MCF 10A (cell line): ENCODE measurements around the gene MRPL37. TPM values are rescaled to one million over a fixed set of nuclear protein-coding genes. Genes with fewer than 3 reads are reported as not detected.

Experiments
- BruUV-seq: library from RNA; stranded (reverse); fragments of 400-500 nt; replicated peaks from 2 replicates; lab custom pipeline; 2021; lab: Mats Ljungman, UMichigan
- CTCF ChIA-PET: fragments of 300-600 bp; sonication (Branson Sonifier 250); formaldehyde crosslinking; extraction: SDS; loops from one replicate; lab custom pipeline; 2021; ENCODE audit warnings: antibody characterized with exemption, inconsistent platforms; lab: Yijun Ruan, JAX
- POLR2A ChIA-PET: fragments of 300-600, 350-650 bp; sonication (Branson Sonifier 250); formaldehyde crosslinking; extraction: SDS; loops from one replicate; lab custom pipeline; 2020; ENCODE audit warnings: antibody characterized with exemption, inconsistent platforms; lab: Yijun Ruan, JAX
- DNase-seq: peaks from one replicate; pipeline ENCODE4 v3.0.0-alpha.2; 2018; ENCODE audit not compliant: unreplicated experiment
- H3K27ac Mint-ChIP-seq: one replicate; pipeline ENCODE4 v1.8.0; 2022; ENCODE audit warnings: mild to moderate bottlenecking, low read depth, mixed read lengths; ENCODE audit not compliant: unreplicated experiment
- H3K27me3 Mint-ChIP-seq: one replicate; pipeline ENCODE4 v1.8.0; 2022; ENCODE audit warnings: mixed read lengths; ENCODE audit not compliant: insufficient read depth, unreplicated experiment
- H3K36me3 Mint-ChIP-seq: one replicate; pipeline ENCODE4 v1.8.0; 2022; ENCODE audit warnings: mild to moderate bottlenecking, moderate library complexity, mixed read lengths; ENCODE audit not compliant: insufficient read depth, unreplicated experiment
- H3K4me1 Mint-ChIP-seq: one replicate; pipeline ENCODE4 v1.8.0; 2022; ENCODE audit warnings: mixed read lengths; ENCODE audit not compliant: insufficient read depth, unreplicated experiment
- H3K4me3 Mint-ChIP-seq: one replicate; pipeline ENCODE4 v1.8.0; 2022; ENCODE audit warnings: mild to moderate bottlenecking, moderate library complexity, mixed read lengths; ENCODE audit not compliant: unreplicated experiment
- H3K9me3 Mint-ChIP-seq: one replicate; pipeline ENCODE4 v1.8.0; 2022; ENCODE audit warnings: mixed read lengths; ENCODE audit not compliant: unreplicated experiment
- intact Hi-C: fragments of 100-400 bp; cut with micrococcal nuclease; formaldehyde crosslinking; loops from 2 replicates; pipeline ENCODE4 v1.14.1; 2022
- total RNA-seq: library from RNA; stranded (reverse); gene quantifications from 2 replicates; pipeline ENCODE4 v1.2.3, GENCODE V29; 2022
- TF ChIP-seq, protein P1 (sequence below): fragments of 200-600 bp; IDR thresholded peaks from one replicate; pipeline ENCODE4 v1.8.0; 2022; ENCODE audit warnings: antibody characterized with exemption, mild to moderate bottlenecking; ENCODE audit not compliant: unreplicated experiment

Gene MRPL37
- total RNA-seq, 1 experiment from 2014 or later = 128 TPM

DNA sequence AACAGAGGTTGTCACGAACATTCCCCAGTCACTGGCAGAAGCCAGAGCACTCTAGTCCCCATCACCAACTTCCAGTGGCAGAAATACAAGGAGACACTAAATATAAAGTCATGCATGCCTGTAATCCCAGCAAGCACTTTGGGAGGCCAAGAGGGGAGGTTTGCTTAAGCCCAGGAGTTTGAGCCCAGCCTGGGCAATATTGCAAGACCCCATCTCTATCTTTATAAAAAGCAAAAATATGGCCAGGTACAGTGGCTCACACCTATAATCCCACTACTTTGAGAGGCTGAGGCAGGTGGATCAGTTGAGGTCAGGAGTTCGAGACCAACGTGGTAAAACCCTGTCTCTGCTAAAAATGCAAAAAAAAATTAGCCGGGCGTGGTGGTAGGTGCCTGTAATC lies 6.5 kb upstream of the MRPL37 start:
- BruUV-seq = no TSS peak
- no peak overlapping the region for H3K27ac Mint-ChIP-seq
- peaks cover 8% of the 10 kb centered on the region for H3K36me3 Mint-ChIP-seq
- no peaks in the 10 kb centered on the region for H3K27me3 Mint-ChIP-seq
- intact Hi-C loops = no loop called here
- H3K4me1 Mint-ChIP-seq = no peaks in the 10 kb centered on the region
- no peak overlapping the region for H3K4me3 Mint-ChIP-seq
- ChIA-PET POLR2A (no interaction called here), CTCF (no interaction called here)
- TF ChIP-seq, protein P1, sequence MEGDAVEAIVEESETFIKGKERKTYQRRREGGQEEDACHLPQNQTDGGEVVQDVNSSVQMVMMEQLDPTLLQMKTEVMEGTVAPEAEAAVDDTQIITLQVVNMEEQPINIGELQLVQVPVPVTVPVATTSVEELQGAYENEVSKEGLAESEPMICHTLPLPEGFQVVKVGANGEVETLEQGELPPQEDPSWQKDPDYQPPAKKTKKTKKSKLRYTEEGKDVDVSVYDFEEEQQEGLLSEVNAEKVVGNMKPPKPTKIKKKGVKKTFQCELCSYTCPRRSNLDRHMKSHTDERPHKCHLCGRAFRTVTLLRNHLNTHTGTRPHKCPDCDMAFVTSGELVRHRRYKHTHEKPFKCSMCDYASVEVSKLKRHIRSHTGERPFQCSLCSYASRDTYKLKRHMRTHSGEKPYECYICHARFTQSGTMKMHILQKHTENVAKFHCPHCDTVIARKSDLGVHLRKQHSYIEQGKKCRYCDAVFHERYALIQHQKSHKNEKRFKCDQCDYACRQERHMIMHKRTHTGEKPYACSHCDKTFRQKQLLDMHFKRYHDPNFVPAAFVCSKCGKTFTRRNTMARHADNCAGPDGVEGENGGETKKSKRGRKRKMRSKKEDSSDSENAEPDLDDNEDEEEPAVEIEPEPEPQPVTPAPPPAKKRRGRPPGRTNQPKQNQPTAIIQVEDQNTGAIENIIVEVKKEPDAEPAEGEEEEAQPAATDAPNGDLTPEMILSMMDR = no peak
- no peak for DNase-seq
- no peaks in the 10 kb centered on the region for H3K9me3 Mint-ChIP-seq

- Mint-ChIP-seq H3K27me3 (no peaks in the 10 kb centered on the region), H3K9me3 (no peaks in the 10 kb centered on the region), H3K36me3 (peaks cover 9% of the 10 kb centered on the region), H3K4me1 (peaks cover 22% of the 10 kb centered on the region), H3K27ac (peak overlapping the region; percentile 95), H3K4me3 (peak overlapping the region; percentile 93)
- TSS peak; percentile 19 for BruUV-seq
- ChIA-PET POLR2A (interaction anchor here (0.7 to 2.6 kb wide), 19 partner anchors 12 to 600 kb away, joined by 3 to 17 read pairs (median 4); partner anchors contain the start of genes CDCP2, SSBP3, TCEANC2 and TMEM59), CTCF (interaction anchor here (0.6 to 1.6 kb wide), 5 partner anchors 8 to 290 kb away, joined by 3 to 8 read pairs (median 4); no protein-coding TSS in a partner anchor)
- intact Hi-C loops = no loop called here
- TF ChIP-seq, protein P1 = no peak
- no peak for DNase-seq
Observed at GRCh38 chr1:54199151-54199764, 709 bp upstream of the MRPL37 start.

GRCh38 chr1:54200519-54200997 lies 591 bp downstream of the MRPL37 start:
- ChIA-PET CTCF (interaction anchor here (0.8 to 1.3 kb wide), 6 partner anchors 10 to 207 kb away, joined by 3 to 6 read pairs (median 3); no protein-coding TSS in a partner anchor), POLR2A (interaction anchor here (0.6 to 2.6 kb wide), 26 partner anchors 10 to 563 kb away, joined by 3 to 17 read pairs (median 4); partner anchors contain the start of genes CDCP2, SSBP3, TCEANC2 and TMEM59)
- Mint-ChIP-seq H3K36me3 (peaks cover 22% of the 10 kb centered on the region), H3K27me3 (no peaks in the 10 kb centered on the region), H3K9me3 (no peaks in the 10 kb centered on the region), H3K4me1 (peaks cover 22% of the 10 kb centered on the region), H3K4me3 (peak overlapping the region; percentile 93), H3K27ac (peak overlapping the region; percentile 95)
- intact Hi-C loops = loop anchor here (5.0 to 10.0 kb wide), 2 partner anchors 73 to 284 kb away; no protein-coding TSS in a partner anchor
- BruUV-seq = TSS peak; percentile 57
- TF ChIP-seq, protein P1 = no peak
- DNase-seq = peak; percentile 13

GRCh38 chr1:54204199-54204598 lies 4.2 kb downstream of the MRPL37 start:
- no peak overlapping the region for H3K4me3 Mint-ChIP-seq
- peaks cover 18% of the 10 kb centered on the region for H3K4me1 Mint-ChIP-seq
- peaks cover 56% of the 10 kb centered on the region for H3K36me3 Mint-ChIP-seq
- DNase-seq = no peak
- no peaks in the 10 kb centered on the region for H3K27me3 Mint-ChIP-seq
- no peaks in the 10 kb centered on the region for H3K9me3 Mint-ChIP-seq
- POLR2A ChIA-PET = interaction anchor here (0.5 kb wide), 1 partner anchor 90 kb away, joined by 3 read pairs; no protein-coding TSS in a partner anchor
- CTCF ChIA-PET = interaction anchor here (1.1 kb wide), 1 partner anchor 608 kb away, joined by 3 read pairs; no protein-coding TSS in a partner anchor
- no peak overlapping the region for H3K27ac Mint-ChIP-seq
- no TSS peak for BruUV-seq
- TF ChIP-seq, protein P1 = no peak
- intact Hi-C loops = loop anchor here (5.0 to 10.0 kb wide), 2 partner anchors 77 to 281 kb away; no protein-coding TSS in a partner anchor
